OCI-LY7 (cell line): ENCODE data around the gene POLR2F.

Experiments used
- CTCF ChIP-seq: fragments of 200-600 bp; sonication (generic); conservative IDR thresholded peaks from 2 replicates; pipeline ENCODE4 v1.5.1; 2014; ENCODE audit warnings: mild to moderate bottlenecking, antibody characterized with exemption, low read length, moderate library complexity, mixed read lengths
- EZH2phosphoT487 ChIP-seq: fragments of 200-600 bp; sonication (generic); IDR thresholded peaks from 2 replicates; pipeline ENCODE4 v1.6.1; 2018; ENCODE audit warnings: low read depth, borderline replicate concordance, mild to moderate bottlenecking, mixed run types, antibody characterized with exemption, low read length, moderate library complexity, mixed read lengths

DNA sequence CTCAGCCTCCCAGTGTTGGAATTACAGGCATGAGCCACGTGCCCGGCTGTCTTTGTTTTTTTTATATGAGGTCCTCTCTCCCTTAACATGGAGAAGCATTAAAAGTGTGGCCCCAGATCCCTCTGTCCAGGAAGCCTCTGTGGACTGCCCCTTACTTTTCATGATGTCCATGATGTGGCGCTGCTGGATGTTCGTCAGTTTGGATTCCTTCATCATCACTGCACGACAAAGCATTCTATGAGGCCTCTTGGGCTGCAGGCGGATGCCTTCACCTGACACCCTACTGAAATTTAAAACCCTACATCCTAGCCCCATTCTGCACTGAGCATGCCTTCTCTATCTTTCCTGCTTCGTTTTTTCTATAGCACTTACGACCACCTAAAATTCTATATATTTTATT, 2.2 kb upstream of the POLR2F start:
- TF ChIP-seq CTCF (no peak), EZH2phosphoT487 (no peak)
